Panc1 (cell line): ENCODE results near the gene C4orf33. TPM values are rescaled to one million over a fixed set of nuclear protein-coding genes. Genes with fewer than 3 reads are reported as not detected.

ENCODE experiments used
- ATAC-seq: fragments of 200-7000 bp; cut with Tn5 transposase; 2 replicates; pipeline ENCODE4 v1.9.1; 2020; ENCODE audit warnings: mild to moderate bottlenecking, moderate library complexity
- BruUV-seq: library from RNA; stranded (reverse); fragments of 400-500 nt; replicated peaks from 2 replicates; lab custom pipeline; 2021; lab: Mats Ljungman, UMichigan
- CTCF ChIA-PET: fragments of 300-600 bp; sonication (Branson Sonifier 250); formaldehyde crosslinking; loops from one replicate; lab custom pipeline; 2022; ENCODE audit warnings: antibody characterized with exemption; lab: Charles Lee
- POLR2A ChIA-PET: fragments of 300-600 bp; sonication (Branson Sonifier 250); formaldehyde crosslinking; loops from one replicate; lab custom pipeline; 2022; ENCODE audit warnings: antibody characterized with exemption; lab: Charles Lee
- DNase-seq: peaks from one replicate; pipeline ENCODE4 v3.0.0-alpha.2; 2010; ENCODE audit warnings: low read depth, low spot score
- H3K27ac ChIP-seq: 2 replicates; pipeline ENCODE4 v1.5.1; 2011; ENCODE audit warnings: mild to moderate bottlenecking, low read length, inconsistent platforms
- H3K27me3 ChIP-seq: fragments of 200-500 bp; sonication (Bioruptor generic); 2 replicates; pipeline ENCODE4 v1.6.0; 2014; ENCODE audit warnings: low read length, inconsistent platforms; ENCODE audit not compliant: control insufficient read depth, insufficient read depth
- H3K36me3 ChIP-seq: fragments of 200-500 bp; sonication (Bioruptor generic); 2 replicates; pipeline ENCODE4 v1.5.1; 2014; ENCODE audit warnings: inconsistent platforms, mild to moderate bottlenecking, low read length, moderate library complexity; ENCODE audit not compliant: control insufficient read depth, insufficient read depth
- H3K4me1 ChIP-seq: 2 replicates; pipeline ENCODE4 v1.5.1; 2011; ENCODE audit warnings: inconsistent platforms, mild to moderate bottlenecking, low read length, moderate library complexity; ENCODE audit not compliant: control insufficient read depth, insufficient read depth
- H3K4me3 ChIP-seq, 2 experiments: 2 replicates each; pipeline ENCODE4 v1.5.1; 2011 to 2012; ENCODE audit warnings: low read depth in 2 of 2, low read length in 2 of 2, mild to moderate bottlenecking in 2 of 2, inconsistent platforms in 1 of 2, moderate library complexity in 1 of 2
- H3K9me3 ChIP-seq: fragments of 200-500 bp; sonication (Bioruptor generic); 2 replicates; pipeline ENCODE4 v1.5.1; 2014; ENCODE audit warnings: low read depth, mild to moderate bottlenecking, inconsistent platforms, low read length, moderate library complexity; ENCODE audit not compliant: control insufficient read depth, insufficient read depth
- POLR2AphosphoS5 ChIP-seq: IDR thresholded peaks from 2 replicates; pipeline ENCODE4 v1.6.1; 2012; ENCODE audit warnings: mild to moderate bottlenecking, low read depth, low read length, moderate library complexity
- SIN3A ChIP-seq: IDR thresholded peaks from 2 replicates; pipeline ENCODE4 v1.6.1; 2012; ENCODE audit warnings: low read depth, mild to moderate bottlenecking, low read length, moderate library complexity, borderline replicate concordance; ENCODE audit not compliant: insufficient read depth
- TCF7L2 ChIP-seq: IDR thresholded peaks from 2 replicates; pipeline ENCODE4 v1.6.1; 2011; ENCODE audit warnings: mild to moderate bottlenecking, low read depth, low read length, inconsistent platforms
- in situ Hi-C: cut with HindIII; loops from 2 replicates; pipeline ENCODE4 v1.10.0; 2016; ENCODE audit warnings: low sequenced_read_pairs, low pct_unique_long_range_greater_than_20kb
- intact Hi-C: fragments of 100-400 bp; cut with micrococcal nuclease; formaldehyde crosslinking; loops from one replicate; pipeline ENCODE4 v1.10.0; 2022; ENCODE audit not compliant: unreplicated experiment
- total RNA-seq: library from RNA; stranded (reverse); gene quantifications from one replicate; pipeline ENCODE4 v1.2.1, GENCODE V29; 2021; ENCODE audit not compliant: unreplicated experiment
- TF ChIP-seq, protein P1 (sequence below), 2 experiments: IDR thresholded peaks; 2 replicates each; pipeline ENCODE4 v1.6.1; 2011 to 2012; ENCODE audit warnings: low read depth in 2 of 2, control low read depth in 1 of 2, low read length in 1 of 2, mild to moderate bottlenecking in 1 of 2, moderate library complexity in 1 of 2; ENCODE audit not compliant: insufficient read depth in 1 of 2
- TF ChIP-seq, protein P2 (sequence below): fragments of 450-650 bp; IDR thresholded peaks from 2 replicates; pipeline ENCODE4 v1.5.1; 2017; ENCODE audit warnings: mild to moderate bottlenecking

The C4orf33 gene
- total RNA-seq, 1 experiment from 2014 or later, result 11.4 TPM

DNA sequence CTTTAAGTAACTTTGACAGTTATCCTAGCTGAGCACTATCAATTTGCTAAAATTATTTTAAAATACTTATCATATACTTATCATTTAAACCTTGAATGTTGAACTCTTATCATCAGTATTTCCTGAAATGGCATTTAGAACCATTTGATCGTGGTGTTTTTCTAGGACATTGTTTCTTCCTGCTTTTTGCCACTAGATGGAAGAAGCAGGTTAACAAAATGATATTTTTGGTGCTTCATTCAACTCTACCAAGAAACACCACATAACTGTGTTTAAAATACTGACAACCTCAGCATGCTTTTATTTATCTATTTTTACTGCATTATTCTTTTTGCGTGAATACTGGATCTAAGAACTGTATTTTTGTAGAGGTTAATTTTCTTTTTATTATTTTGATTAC is 44.6 kb downstream of the C4orf33 start:
- no peaks in the 10 kb centered on the region for H3K4me1 ChIP-seq
- ChIA-PET CTCF (no interaction called here), POLR2A (no interaction called here)
- no peaks in the 10 kb centered on the region for H3K9me3 ChIP-seq
- DNase-seq, result no peak
- in situ Hi-C loops, result no loop called here
- H3K27ac ChIP-seq, result no peak overlapping the region
- no TSS peak for BruUV-seq
- no peaks in the 10 kb centered on the region for H3K27me3 ChIP-seq
- H3K4me3 ChIP-seq, result no peak overlapping the region
- TF ChIP-seq POLR2AphosphoS5, result no peak
- TF ChIP-seq, protein P1, sequence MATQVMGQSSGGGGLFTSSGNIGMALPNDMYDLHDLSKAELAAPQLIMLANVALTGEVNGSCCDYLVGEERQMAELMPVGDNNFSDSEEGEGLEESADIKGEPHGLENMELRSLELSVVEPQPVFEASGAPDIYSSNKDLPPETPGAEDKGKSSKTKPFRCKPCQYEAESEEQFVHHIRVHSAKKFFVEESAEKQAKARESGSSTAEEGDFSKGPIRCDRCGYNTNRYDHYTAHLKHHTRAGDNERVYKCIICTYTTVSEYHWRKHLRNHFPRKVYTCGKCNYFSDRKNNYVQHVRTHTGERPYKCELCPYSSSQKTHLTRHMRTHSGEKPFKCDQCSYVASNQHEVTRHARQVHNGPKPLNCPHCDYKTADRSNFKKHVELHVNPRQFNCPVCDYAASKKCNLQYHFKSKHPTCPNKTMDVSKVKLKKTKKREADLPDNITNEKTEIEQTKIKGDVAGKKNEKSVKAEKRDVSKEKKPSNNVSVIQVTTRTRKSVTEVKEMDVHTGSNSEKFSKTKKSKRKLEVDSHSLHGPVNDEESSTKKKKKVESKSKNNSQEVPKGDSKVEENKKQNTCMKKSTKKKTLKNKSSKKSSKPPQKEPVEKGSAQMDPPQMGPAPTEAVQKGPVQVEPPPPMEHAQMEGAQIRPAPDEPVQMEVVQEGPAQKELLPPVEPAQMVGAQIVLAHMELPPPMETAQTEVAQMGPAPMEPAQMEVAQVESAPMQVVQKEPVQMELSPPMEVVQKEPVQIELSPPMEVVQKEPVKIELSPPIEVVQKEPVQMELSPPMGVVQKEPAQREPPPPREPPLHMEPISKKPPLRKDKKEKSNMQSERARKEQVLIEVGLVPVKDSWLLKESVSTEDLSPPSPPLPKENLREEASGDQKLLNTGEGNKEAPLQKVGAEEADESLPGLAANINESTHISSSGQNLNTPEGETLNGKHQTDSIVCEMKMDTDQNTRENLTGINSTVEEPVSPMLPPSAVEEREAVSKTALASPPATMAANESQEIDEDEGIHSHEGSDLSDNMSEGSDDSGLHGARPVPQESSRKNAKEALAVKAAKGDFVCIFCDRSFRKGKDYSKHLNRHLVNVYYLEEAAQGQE (IDR thresholded peaks at IDR 0.05; ENCODE audit: insufficient read depth in 1 of 2, low read depth in 2 of 2, low read length in 1 of 2), result no peak
- no peak for TF ChIP-seq SIN3A
- TF ChIP-seq TCF7L2, result no peak
- TF ChIP-seq, protein P2, sequence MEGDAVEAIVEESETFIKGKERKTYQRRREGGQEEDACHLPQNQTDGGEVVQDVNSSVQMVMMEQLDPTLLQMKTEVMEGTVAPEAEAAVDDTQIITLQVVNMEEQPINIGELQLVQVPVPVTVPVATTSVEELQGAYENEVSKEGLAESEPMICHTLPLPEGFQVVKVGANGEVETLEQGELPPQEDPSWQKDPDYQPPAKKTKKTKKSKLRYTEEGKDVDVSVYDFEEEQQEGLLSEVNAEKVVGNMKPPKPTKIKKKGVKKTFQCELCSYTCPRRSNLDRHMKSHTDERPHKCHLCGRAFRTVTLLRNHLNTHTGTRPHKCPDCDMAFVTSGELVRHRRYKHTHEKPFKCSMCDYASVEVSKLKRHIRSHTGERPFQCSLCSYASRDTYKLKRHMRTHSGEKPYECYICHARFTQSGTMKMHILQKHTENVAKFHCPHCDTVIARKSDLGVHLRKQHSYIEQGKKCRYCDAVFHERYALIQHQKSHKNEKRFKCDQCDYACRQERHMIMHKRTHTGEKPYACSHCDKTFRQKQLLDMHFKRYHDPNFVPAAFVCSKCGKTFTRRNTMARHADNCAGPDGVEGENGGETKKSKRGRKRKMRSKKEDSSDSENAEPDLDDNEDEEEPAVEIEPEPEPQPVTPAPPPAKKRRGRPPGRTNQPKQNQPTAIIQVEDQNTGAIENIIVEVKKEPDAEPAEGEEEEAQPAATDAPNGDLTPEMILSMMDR, result no peak; the same call in 1 of the 2 replicates
- no peak for ATAC-seq
- intact Hi-C loops, result no loop called here
- H3K36me3 ChIP-seq, result no peaks in the 10 kb centered on the region

DNA sequence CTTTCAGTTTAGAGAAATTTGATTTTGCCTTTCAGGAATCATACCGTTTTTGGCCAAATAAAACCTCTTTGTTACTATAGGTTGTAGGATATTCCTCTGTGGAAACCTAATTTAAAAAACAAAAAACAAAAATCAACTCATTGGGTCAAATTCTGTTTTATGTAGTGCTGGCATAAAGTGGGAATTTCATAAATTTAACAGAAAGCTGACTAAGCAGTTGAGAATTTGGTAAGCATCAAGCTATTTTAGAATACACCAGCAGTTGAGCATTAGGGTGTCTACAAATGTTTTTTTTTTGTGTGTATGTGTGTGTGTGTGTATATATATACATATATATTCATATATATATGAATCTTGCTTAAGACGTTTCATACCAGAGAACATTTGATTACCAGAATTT is 47.4 kb downstream of the C4orf33 start:
- Histone ChIP-seq H3K27ac (no peak overlapping the region), H3K4me3 (no peak overlapping the region), H3K36me3 (no peaks in the 10 kb centered on the region), H3K9me3 (no peaks in the 10 kb centered on the region), H3K27me3 (no peaks in the 10 kb centered on the region), H3K4me1 (no peaks in the 10 kb centered on the region)
- DNase-seq, result no peak
- ATAC-seq, result no peak
- intact Hi-C loops (no loop called here), in situ Hi-C loops (no loop called here)
- CTCF ChIA-PET, result no interaction called here
- TF ChIP-seq POLR2AphosphoS5 (no peak), SIN3A (no peak), TCF7L2 (no peak)
- TF ChIP-seq, protein P1 (IDR thresholded peaks at IDR 0.05; ENCODE audit: insufficient read depth in 1 of 2, low read depth in 2 of 2, low read length in 1 of 2), result no peak
- TF ChIP-seq, protein P2, result no peak
- no TSS peak for BruUV-seq
- POLR2A ChIA-PET, result no interaction called here
